Nephron (organoid): ENCODE results near the gene PATJ.
"Not testable (repeated sequence)": the region's sequence is repeated elsewhere in the genome, so short reads cannot be mapped to it uniquely, and the experiment has no call there.

ENCODE experiments used
- H3K27ac Mint-ChIP-seq, 3 experiments: 2 replicates each; pipeline ENCODE4 v1.8.0; 2020; ENCODE audit warnings: mixed read lengths in 3 of 3, mild to moderate bottlenecking in 2 of 3, moderate library complexity in 1 of 3
- H3K27me3 Mint-ChIP-seq: 2 replicates; pipeline ENCODE4 v1.8.0; 2021; ENCODE audit warnings: low read depth, mild to moderate bottlenecking, moderate library complexity, mixed read lengths
- H3K36me3 Mint-ChIP-seq: 2 replicates; pipeline ENCODE4 v1.8.0; 2020; ENCODE audit warnings: low read depth, mixed read lengths
- H3K4me1 Mint-ChIP-seq: 2 replicates; pipeline ENCODE4 v1.8.0; 2020; ENCODE audit warnings: mixed read lengths
- H3K4me3 Mint-ChIP-seq, 3 experiments: 2 replicates each; pipeline ENCODE4 v1.8.0; 2020; ENCODE audit warnings: mild to moderate bottlenecking in 3 of 3, mixed read lengths in 3 of 3, moderate library complexity in 2 of 3
- H3K9me3 Mint-ChIP-seq: 2 replicates; pipeline ENCODE4 v1.8.0; 2020; ENCODE audit warnings: mixed read lengths
- CTCF ChIP-seq, 3 experiments: fragments of 200-600 bp; sonication (generic); IDR thresholded peaks; one replicate each; pipeline ENCODE4 v1.5.0; 2021; ENCODE audit warnings: antibody characterized with exemption in 3 of 3; ENCODE audit not compliant: unreplicated experiment in 3 of 3

The PATJ gene

GRCh38 chr1:61953790-61954150 lies 211.5 kb downstream of the PATJ start:
- no peak overlapping the region for H3K4me3 Mint-ChIP-seq
- no peaks in the 10 kb centered on the region for H3K36me3 Mint-ChIP-seq
- H3K27me3 Mint-ChIP-seq: no peaks in the 10 kb centered on the region
- H3K27ac Mint-ChIP-seq: peak overlapping the region in 1 of 3 experiments; percentile 6
- TF ChIP-seq CTCF (IDR thresholded peaks at IDR 0.05; ENCODE audit: unreplicated experiment in 3 of 3): no peak
- H3K4me1 Mint-ChIP-seq: peaks cover 17% of the 10 kb centered on the region
- no peaks in the 10 kb centered on the region for H3K9me3 Mint-ChIP-seq

- Mint-ChIP-seq H3K4me1 (peaks cover 17% of the 10 kb centered on the region), H3K4me3 (no peak overlapping the region), H3K9me3 (no peaks in the 10 kb centered on the region), H3K36me3 (no peaks in the 10 kb centered on the region), H3K27ac (no peak overlapping the region), H3K27me3 (no peaks in the 10 kb centered on the region)
- TF ChIP-seq CTCF (IDR thresholded peaks at IDR 0.05; ENCODE audit: unreplicated experiment in 3 of 3): no peak
These were observed 213.0 kb downstream of the PATJ start for GRCh38 chr1:61955261-61955660.

GRCh38 chr1:61956016-61956645 lies 213.9 kb downstream of the PATJ start:
- no peak for TF ChIP-seq CTCF (IDR thresholded peaks at IDR 0.05; ENCODE audit: unreplicated experiment in 3 of 3)
- Mint-ChIP-seq H3K4me3 (no peak overlapping the region), H3K27me3 (no peaks in the 10 kb centered on the region), H3K9me3 (no peaks in the 10 kb centered on the region), H3K27ac (no peak overlapping the region), H3K4me1 (peaks cover 20% of the 10 kb centered on the region), H3K36me3 (no peaks in the 10 kb centered on the region)

GRCh38 chr1:61956784-61957183 lies 214.5 kb downstream of the PATJ start:
- Mint-ChIP-seq H3K9me3 (no peaks in the 10 kb centered on the region), H3K27me3 (no peaks in the 10 kb centered on the region), H3K27ac (peak overlapping the region; percentile 9 to 11 (median 10)), H3K36me3 (no peaks in the 10 kb centered on the region), H3K4me1 (peaks cover 21% of the 10 kb centered on the region), H3K4me3 (no peak overlapping the region)
- no peak for TF ChIP-seq CTCF (IDR thresholded peaks at IDR 0.05; ENCODE audit: unreplicated experiment in 3 of 3)

GRCh38 chr1:61961009-61961408 lies 218.7 kb downstream of the PATJ start:
- no peaks in the 10 kb centered on the region for H3K36me3 Mint-ChIP-seq
- no peak for TF ChIP-seq CTCF (IDR thresholded peaks at IDR 0.05; ENCODE audit: unreplicated experiment in 3 of 3)
- peaks cover 3% of the 10 kb centered on the region for H3K27me3 Mint-ChIP-seq
- H3K27ac Mint-ChIP-seq: peak overlapping the region; percentile 14 to 85 (median 62)
- H3K9me3 Mint-ChIP-seq: no peaks in the 10 kb centered on the region
- H3K4me3 Mint-ChIP-seq: no peak overlapping the region
- peaks cover 4% of the 10 kb centered on the region for H3K4me1 Mint-ChIP-seq

GRCh38 chr1:61962631-61963030 lies 220.4 kb downstream of the PATJ start:
- peaks cover 4% of the 10 kb centered on the region for H3K4me1 Mint-ChIP-seq
- H3K9me3 Mint-ChIP-seq: no peaks in the 10 kb centered on the region
- TF ChIP-seq CTCF (IDR thresholded peaks at IDR 0.05; ENCODE audit: unreplicated experiment in 3 of 3): no peak
- H3K27me3 Mint-ChIP-seq: peaks cover 3% of the 10 kb centered on the region
- no peaks in the 10 kb centered on the region for H3K36me3 Mint-ChIP-seq
- H3K27ac Mint-ChIP-seq: peak overlapping the region in 1 of 3 experiments; percentile 6
- no peak overlapping the region for H3K4me3 Mint-ChIP-seq

- H3K4me1 Mint-ChIP-seq, H3K9me3 Mint-ChIP-seq, H3K4me3 Mint-ChIP-seq, H3K36me3 Mint-ChIP-seq, H3K27ac Mint-ChIP-seq, H3K27me3 Mint-ChIP-seq: not testable (repeated sequence)
These were observed 224.4 kb downstream of the PATJ start for GRCh38 chr1:61966450-61967225.
